ENCODE results near the gene MYOZ1. TPM values are rescaled to one million over a fixed set of nuclear protein-coding genes. Genes with fewer than 3 reads are reported as not detected.

Gene MYOZ1
- total RNA-seq, 1 donor: not detected

GRCh38 chr10:73593110-73593509, 48.2 kb downstream of the MYOZ1 start:
- no peak overlapping the region for H3K4me2 ChIP-seq (ENCODE audit: insufficient read depth, low read length)
- H2AFZ ChIP-seq (ENCODE audit: low read length): no peak overlapping the region
- H3K36me3 ChIP-seq (ENCODE audit: insufficient read depth, low read length): no peaks in the 10 kb centered on the region
- H3K9me3 ChIP-seq (ENCODE audit: low read depth, low read length): no peaks in the 10 kb centered on the region
- H3K27me3 ChIP-seq (ENCODE audit: insufficient read depth, low read length): no peaks in the 10 kb centered on the region
- no peak overlapping the region for H3K4me3 ChIP-seq (ENCODE audit: insufficient read depth, low read length)
- DNase-seq (ENCODE audit: insufficient read length, low spot score, missing footprints): no peak
- no peak for TF ChIP-seq CTCF (IDR thresholded peaks at IDR 0.05; ENCODE audit: extremely low read depth, low read depth, low read length)
- H4K20me1 ChIP-seq (ENCODE audit: insufficient read depth, low read length): no peaks in the 10 kb centered on the region
- H3K4me1 ChIP-seq (ENCODE audit: insufficient read depth, low read length): peaks cover 23% of the 10 kb centered on the region
- H3K27ac ChIP-seq (ENCODE audit: low read depth, low read length): no peak overlapping the region
- H3K79me2 ChIP-seq (ENCODE audit: insufficient read depth, low read length): no peaks in the 10 kb centered on the region

GRCh38 chr10:73591935-73592699, 49.2 kb downstream of the MYOZ1 start:
- no peaks in the 10 kb centered on the region for H3K79me2 ChIP-seq (ENCODE audit: insufficient read depth, low read length)
- H4K20me1 ChIP-seq (ENCODE audit: insufficient read depth, low read length): no peaks in the 10 kb centered on the region
- H3K9me3 ChIP-seq (ENCODE audit: low read depth, low read length): no peaks in the 10 kb centered on the region
- TF ChIP-seq CTCF (IDR thresholded peaks at IDR 0.05; ENCODE audit: extremely low read depth, low read depth, low read length): no peak
- H3K4me3 ChIP-seq (ENCODE audit: insufficient read depth, low read length): peak overlapping the region; percentile 48
- peak overlapping the region; percentile 61 for H3K4me2 ChIP-seq (ENCODE audit: insufficient read depth, low read length)
- H2AFZ ChIP-seq (ENCODE audit: low read length): peak overlapping the region; percentile 69
- peak overlapping the region; percentile 59 for H3K27ac ChIP-seq (ENCODE audit: low read depth, low read length)
- peak; percentile 65 for DNase-seq (ENCODE audit: insufficient read length, low spot score, missing footprints)
- peaks cover 23% of the 10 kb centered on the region for H3K4me1 ChIP-seq (ENCODE audit: insufficient read depth, low read length)
- H3K27me3 ChIP-seq (ENCODE audit: insufficient read depth, low read length): no peaks in the 10 kb centered on the region
- no peaks in the 10 kb centered on the region for H3K36me3 ChIP-seq (ENCODE audit: insufficient read depth, low read length)

- no peaks in the 10 kb centered on the region for H3K27me3 ChIP-seq (ENCODE audit: insufficient read depth, low read length)
- no peaks in the 10 kb centered on the region for H3K79me2 ChIP-seq (ENCODE audit: insufficient read depth, low read length)
- H3K36me3 ChIP-seq (ENCODE audit: insufficient read depth, low read length): no peaks in the 10 kb centered on the region
- peak within 1 kb of the TSS; percentile 69 for H2AFZ ChIP-seq (ENCODE audit: low read length)
- H3K4me2 ChIP-seq (ENCODE audit: insufficient read depth, low read length): peak within 1 kb of the TSS; percentile 61
- H3K4me3 ChIP-seq (ENCODE audit: insufficient read depth, low read length): peak within 1 kb of the TSS; percentile 48
- no peaks in the 10 kb centered on the region for H3K9me3 ChIP-seq (ENCODE audit: low read depth, low read length)
- H3K27ac ChIP-seq (ENCODE audit: low read depth, low read length): peak within 1 kb of the TSS; percentile 59
- DNase-seq (ENCODE audit: insufficient read length, low spot score, missing footprints): peak; percentile 64
- no peaks in the 10 kb centered on the region for H4K20me1 ChIP-seq (ENCODE audit: insufficient read depth, low read length)
- H3K4me1 ChIP-seq (ENCODE audit: insufficient read depth, low read length): peaks cover 31% of the 10 kb centered on the region
- no peak for TF ChIP-seq CTCF (IDR thresholded peaks at IDR 0.05; ENCODE audit: extremely low read depth, low read depth, low read length)
Measured at GRCh38 chr10:73590881-73591799, 50.1 kb downstream of the MYOZ1 start, which contains the start of gene USP54. USP54 (minus strand) TSS chr10:73591342; CDS start chr10:73575658, 15,684 bp downstream.
